GM18873 (cell line): ENCODE measurements around the gene CSNK1A1.

Experiments
- ATAC-seq: cut with Tn5 transposase; IDR thresholded peaks from one replicate; pipeline ENCODE4 v1.9.1; 2021; ENCODE audit warnings: mild to moderate bottlenecking, moderate library complexity, moderate number of reproducible peaks; ENCODE audit not compliant: unreplicated experiment, low FRiP score

Gene CSNK1A1

DNA sequence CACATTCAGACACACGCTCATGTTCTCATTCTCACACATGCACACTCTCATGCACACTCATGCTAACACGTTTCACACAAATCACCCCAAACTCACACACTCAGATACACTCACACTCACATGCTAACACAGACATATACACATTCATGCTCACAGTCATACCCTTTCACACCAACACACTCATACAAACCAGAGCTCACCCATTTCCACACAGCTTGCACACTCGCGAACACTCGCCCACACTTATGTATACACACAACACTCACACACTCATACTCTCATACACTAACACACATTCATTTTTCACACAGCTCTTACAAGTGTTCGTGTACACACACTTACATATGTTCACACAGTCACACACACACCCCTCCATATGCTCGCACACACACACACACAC is 108.0 kb downstream of the CSNK1A1 start:
- ATAC-seq = no peak

DNA sequence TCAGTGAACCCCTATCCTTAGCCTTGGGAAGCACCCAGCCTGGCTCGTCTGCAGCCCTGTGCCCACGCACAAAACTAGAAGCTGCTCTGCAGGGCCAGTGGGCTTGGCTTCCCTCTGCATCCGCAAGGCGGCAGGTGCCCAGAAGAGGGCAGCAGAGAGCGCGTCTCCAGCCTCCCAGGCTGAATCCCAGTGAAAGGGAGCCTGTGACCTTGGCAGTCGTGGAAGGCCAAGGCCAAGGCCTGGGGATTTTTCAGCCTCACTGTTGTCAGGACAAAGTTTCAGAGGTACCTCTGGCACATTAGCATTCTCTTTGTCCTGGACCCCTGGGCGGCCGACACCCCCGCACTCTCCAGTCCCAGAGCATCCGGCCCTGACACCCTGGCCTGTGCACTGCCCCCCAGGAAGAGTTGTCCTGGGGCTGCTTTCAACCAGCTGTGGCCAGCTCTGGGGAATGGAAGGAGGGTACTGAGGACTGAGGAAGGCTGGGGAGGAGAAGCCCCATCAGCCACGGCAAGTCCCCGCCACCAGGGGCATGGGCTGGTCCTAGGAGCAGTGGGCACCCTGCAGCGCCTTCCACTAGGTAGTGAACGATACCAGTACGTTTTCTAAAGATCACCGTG is 108.6 kb downstream of the CSNK1A1 start:
- no peak for ATAC-seq
